Measurements from ENCODE around the gene GDF10.

The GDF10 gene

DNA sequence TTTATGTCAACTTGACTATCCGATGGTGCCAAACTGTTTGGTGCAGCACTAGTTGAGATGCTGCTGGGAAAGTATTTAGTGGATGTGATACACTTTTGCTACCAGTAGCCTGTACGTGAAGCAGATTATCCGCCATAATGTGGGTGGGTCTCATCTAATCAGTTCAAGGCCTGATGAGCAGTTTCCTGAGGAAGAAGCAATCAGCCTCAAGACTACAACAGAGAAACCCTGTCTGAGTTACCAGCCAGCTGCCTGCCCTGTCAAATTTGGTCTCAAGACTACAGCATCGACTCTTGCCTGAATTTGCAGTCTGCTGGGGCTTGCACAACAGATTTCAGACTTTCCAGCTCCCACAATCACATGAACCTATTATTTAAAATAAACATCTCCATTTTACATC is 37.3 kb downstream of the GDF10 start:
- no peak for DNase-seq

DNA sequence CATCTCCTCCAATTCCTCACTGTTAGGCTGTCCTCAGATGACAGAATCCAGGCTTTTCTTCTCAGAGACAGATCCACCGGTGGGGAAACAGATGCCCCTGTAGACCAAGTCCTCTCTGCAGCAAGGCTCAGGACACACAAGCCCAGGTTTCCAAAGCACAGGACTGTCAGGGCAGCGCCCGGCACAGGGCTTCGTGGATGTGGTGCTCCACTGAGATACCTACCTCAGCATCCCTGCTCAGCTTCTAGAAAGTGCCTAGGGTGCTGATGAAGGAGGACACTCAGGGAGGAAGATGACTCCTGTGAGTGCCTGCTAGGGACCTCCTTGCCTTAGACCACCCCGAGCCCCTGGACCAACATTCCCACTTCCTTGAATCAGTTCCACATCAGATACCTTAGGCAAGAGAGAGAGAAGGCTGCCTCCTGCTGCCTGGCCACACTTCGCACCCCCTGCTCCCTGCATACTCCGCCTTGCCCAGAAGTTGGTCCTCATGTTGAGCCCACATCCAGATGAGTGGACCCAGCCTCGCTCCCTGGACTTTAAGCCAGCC is 39.3 kb downstream of the GDF10 start:
- no peak for DNase-seq

DNA sequence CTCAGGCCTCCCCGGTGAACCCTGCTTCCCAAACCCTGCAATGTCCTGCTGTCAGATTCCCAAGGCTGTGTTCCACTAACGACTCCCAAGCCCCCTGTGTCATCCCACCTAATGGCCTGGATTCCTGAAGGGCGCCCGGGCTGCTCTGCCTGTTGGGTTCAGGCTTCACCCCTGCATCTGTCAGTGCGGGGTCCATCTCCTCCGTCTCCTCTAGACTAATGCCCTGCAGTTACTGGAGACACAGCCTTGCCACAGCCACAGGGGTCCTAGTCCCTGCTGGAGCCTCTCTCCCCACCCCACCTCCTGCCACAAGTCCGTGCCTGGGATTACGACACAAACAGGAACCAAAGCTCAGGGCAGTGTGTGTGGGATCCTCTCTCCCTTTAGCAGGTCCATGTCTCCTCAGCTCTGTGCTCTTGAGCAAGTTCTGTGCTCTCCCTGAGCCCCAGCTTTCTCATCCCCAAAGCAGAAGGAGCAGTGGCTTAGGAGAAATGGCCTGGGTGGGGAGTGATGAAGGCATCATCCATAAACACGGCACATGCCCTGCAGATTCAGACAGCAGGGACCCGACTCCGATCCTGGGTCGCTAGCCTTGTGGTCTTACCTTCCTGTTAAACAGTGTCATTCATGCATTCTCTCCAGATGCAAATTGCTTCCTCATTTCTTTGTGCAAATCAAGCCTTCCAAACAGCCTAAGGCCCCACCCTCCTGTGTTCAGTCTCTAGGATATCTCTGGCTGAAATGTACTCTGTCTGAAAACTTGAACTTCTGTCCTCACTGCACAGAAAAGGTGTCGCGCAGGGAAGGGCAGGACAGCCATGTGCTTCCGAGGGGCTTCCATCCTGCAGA is 40.0 kb downstream of the GDF10 start:
- DNase-seq, result no peak

DNA sequence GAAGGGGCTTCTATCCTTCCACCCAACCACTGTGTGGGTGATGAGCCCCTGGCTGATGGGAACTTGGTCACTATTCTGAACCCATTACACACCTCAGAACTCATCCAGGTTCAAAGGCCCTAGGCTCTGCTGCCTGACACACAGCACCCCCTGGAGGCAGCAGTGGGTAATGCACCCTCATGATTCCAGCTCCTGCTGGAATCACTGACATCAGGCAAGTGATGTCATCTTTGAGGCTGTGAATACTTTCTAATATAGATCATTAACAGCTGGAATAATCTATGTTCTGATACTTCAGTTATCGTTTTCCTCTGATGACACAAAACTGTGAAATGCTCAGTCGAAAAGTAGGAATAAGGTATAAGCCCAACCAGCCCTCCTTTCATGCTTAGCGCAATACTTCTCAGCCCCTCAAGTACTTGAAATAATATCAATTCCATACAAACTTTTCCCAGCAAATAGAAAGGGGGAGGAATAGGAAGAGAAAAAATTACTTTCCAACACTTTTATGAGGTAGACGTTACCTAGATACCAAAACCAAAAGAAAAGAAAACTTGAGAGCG is 40.7 kb downstream of the GDF10 start:
- DNase-seq, result peak; percentile 57 to 76 (median 68)

DNA sequence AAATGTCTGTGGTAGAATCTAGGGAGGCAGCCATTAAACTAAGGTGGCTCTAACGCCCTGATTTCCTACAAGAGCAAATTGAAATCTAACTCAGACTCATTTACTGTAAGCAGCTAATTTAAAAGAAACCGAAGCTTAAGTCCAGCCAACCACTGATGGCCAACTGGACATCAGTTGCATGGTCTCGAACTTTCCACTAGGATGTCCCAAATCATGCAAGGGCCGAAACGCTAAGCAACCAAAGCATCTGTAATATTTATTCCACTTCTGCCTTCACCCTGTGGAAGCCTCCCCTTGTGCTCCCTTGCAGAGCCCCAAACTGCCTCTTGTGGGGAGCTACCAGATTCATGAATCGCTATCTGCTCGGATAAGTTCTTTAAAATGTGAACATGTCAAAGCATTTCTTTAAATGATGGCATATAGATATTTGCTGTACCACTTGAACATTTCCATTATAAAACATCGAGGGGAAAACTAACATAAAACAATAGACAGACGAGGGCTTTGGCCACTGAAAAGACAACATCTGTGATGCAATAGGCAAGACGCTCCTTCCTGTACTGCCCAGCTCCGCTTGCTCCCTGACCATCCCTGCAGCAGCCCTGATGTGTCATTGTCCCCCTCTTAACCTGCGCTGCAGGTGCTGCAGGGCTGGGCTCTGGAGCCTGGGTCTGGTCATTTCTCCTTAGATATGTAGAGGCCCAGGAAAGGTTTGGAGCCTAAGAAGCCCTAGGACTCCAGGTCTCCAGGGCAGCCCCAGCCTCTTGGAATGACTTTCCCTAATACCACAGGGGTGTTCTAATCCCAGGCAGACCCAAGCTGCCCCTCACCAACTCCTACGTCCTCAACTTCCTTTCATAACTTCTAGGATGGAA is 45.2 kb downstream of the GDF10 start:
- DNase-seq, result no peak

DNA sequence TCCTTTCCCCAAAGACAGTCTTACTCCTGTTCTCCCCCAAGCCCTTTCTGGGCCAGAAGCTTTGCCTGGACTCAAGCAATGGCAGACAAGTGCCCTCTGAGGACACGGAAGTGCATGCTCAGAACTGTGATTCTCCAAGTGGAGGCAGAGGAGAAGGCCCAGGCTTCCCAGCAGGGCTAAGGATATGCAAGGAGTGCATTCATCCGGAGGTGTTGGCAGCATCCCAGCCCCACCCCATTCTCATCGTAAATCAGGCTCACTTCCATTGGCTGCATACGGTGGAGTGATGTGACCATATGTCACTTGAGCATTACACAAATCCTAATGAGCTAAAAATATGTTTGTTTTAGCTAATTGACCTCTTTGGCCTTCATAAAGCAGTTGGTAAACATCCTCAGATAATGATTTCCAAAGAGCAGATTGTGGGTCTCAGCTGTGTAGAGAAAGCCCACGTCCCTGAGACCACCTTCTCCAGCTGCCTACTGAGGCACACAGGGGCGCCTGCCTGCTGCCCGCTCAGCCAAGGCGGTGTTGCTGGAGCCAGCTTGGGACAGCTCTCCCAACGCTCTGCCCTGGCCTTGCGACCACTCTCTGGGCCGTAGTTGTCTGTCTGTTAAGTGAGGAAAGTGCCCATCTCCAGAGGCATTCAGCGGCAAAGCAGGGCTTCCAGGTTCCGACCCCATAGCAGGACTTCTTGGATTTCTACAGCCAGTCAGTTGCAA is 46.7 kb downstream of the GDF10 start:
- no peak for DNase-seq

DNA sequence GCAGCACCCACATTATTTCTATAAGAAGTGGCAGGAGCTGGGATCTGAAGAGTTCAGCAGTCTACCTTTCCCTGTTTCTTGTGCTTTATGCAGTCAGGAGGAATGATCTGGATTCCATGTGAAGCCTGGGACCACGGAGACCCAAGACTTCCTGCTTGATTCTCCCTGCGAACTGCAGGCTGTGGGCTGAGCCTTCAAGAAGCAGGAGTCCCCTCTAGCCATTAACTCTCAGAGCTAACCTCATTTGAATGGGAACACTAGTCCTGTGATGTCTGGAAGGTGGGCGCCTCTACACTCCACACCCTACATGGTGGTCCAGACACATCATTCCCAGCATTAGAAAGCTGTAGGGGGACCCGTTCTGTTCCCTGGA is 47.3 kb downstream of the GDF10 start:
- DNase-seq, result no peak

DNA sequence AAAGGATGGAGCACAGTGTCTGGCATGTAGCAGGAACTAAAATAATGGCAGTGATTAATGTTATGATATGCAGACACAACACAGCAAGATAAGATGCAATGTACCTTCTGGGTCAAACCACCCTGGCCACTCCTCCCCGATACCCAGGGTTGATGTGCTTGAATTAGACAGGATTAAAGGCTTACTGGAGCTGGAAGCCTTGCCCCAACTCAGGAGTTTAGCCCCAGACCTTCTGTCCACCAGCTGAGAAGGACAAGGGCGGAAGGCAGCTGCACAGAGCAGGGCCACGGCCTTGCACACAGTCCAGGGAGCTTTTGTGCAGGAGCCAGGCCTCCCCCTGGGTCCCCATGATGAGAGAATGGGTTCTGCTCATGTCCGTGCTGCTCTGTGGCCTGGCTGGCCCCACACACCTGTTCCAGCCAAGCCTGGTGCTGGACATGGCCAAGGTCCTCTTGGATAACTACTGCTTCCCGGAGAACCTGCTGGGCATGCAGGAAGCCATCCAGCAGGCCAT is 48.2 kb downstream of the GDF10 start, which contains the start of gene RBP3:
Gene RBP3, plus strand, starts transcription at position 226 of the 514 bp plus-strand sequence. Its CDS starts 122 bp downstream, at position 348.
- DNase-seq, result no peak

DNA sequence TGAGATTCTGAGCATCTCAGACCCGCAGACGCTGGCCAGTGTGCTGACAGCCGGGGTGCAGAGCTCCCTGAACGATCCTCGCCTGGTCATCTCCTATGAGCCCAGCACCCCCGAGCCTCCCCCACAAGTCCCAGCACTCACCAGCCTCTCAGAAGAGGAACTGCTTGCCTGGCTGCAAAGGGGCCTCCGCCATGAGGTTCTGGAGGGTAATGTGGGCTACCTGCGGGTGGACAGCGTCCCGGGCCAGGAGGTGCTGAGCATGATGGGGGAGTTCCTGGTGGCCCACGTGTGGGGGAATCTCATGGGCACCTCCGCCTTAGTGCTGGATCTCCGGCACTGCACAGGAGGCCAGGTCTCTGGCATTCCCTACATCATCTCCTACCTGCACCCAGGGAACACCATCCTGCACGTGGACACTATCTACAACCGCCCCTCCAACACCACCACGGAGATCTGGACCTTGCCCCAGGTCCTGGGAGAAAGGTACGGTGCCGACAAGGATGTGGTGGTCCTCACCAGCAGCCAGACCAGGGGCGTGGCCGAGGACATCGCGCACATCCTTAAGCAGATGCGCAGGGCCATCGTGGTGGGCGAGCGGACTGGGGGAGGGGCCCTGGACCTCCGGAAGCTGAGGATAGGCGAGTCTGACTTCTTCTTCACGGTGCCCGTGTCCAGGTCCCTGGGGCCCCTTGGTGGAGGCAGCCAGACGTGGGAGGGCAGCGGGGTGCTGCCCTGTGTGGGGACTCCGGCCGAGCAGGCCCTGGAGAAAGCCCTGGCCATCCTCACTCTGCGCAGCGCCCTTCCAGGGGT is 48.9 kb downstream of the GDF10 start:
- no peak for DNase-seq

DNA sequence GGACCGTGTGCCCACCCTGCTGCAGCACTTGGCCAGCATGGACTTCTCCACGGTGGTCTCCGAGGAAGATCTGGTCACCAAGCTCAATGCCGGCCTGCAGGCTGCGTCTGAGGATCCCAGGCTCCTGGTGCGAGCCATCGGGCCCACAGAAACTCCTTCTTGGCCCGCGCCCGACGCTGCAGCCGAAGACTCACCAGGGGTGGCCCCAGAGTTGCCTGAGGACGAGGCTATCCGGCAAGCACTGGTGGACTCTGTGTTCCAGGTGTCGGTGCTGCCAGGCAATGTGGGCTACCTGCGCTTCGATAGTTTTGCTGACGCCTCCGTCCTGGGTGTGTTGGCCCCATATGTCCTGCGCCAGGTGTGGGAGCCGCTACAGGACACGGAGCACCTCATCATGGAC is 49.5 kb downstream of the GDF10 start:
- DNase-seq, result no peak

DNA sequence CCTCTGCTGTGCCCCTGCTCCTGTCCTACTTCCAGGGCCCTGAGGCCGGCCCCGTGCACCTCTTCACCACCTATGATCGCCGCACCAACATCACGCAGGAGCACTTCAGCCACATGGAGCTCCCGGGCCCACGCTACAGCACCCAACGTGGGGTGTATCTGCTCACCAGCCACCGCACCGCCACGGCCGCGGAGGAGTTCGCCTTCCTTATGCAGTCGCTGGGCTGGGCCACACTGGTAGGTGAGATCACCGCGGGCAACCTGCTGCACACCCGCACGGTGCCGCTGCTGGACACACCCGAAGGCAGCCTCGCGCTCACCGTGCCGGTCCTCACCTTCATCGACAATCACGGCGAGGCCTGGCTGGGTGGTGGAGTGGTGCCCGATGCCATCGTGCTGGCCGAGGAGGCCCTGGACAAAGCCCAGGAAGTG is 50.0 kb downstream of the GDF10 start:
- DNase-seq, result no peak

DNA sequence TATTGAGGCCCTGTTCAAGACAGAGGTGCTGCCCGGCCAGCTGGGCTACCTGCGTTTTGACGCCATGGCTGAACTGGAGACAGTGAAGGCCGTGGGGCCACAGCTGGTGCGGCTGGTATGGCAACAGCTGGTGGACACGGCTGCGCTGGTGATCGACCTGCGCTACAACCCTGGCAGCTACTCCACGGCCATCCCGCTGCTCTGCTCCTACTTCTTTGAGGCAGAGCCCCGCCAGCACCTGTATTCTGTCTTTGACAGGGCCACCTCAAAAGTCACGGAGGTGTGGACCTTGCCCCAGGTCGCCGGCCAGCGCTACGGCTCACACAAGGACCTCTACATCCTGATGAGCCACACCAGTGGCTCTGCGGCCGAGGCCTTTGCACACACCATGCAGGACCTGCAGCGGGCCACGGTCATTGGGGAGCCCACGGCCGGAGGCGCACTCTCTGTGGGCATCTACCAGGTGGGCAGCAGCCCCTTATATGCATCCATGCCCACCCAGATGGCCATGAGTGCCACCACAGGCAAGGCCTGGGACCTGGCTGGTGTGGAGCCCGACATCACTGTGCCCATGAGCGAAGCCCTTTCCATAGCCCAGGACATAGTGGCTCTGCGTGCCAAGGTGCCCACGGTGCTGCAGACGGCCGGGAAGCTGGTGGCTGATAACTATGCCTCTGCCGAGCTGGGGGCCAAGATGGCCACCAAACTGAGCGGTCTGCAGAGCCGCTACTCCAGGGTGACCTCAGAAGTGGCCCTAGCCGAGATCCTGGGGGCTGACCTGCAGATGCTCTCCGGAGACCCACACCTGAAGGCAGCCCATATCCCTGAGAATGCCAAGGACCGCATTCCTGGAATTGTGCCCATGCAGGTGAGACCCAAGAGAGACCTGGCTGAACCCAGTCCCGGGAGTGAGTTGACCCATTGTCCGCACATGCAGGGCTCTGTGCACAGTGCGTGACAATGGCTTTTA is 51.0 kb downstream of the GDF10 start:
- no peak for DNase-seq

DNA sequence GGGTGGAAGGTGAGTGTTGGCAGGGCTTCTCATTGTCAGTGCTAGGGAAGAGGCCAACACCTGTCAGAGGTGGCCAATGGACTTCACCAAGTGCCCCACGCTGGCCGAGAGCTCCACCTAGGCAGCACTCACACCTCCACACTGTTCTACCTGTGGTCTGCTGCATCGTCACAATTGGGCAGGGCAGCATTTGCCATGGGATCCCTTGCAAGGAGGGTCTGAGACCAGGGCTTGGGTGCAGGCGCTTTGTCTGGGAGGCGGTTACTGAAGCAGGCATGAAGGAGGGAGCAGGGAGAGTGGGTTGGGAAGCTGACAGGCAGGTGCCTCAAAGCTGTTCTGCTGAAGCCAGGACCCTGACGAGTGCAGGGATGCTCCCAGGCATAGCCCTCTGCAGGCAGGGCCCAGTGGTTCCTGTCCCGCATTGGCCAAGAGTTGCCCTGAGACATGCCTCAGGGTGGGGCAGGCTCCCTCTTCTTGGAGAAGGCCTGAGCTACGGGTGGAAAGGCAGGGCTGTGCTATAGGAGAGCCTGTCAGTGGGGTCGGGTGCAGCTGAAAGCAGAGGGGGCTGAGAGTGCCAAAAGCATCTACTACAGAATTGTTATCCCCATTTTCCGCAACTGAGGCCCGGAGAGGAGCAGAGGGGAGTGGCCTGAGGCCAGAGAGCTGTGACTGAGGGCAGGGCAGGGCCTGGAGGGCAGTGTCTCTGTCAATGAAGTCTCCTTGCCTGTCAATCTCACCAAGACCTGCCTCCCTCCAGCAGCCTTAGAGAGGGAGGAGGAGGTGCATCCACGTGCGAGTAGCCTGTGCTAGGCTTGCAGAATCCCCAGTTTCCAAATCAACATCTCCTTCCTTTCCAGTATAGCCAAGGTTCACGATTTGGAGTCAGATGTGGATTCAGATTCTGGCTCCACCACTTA is 52.2 kb downstream of the GDF10 start:
- no peak for DNase-seq

DNA sequence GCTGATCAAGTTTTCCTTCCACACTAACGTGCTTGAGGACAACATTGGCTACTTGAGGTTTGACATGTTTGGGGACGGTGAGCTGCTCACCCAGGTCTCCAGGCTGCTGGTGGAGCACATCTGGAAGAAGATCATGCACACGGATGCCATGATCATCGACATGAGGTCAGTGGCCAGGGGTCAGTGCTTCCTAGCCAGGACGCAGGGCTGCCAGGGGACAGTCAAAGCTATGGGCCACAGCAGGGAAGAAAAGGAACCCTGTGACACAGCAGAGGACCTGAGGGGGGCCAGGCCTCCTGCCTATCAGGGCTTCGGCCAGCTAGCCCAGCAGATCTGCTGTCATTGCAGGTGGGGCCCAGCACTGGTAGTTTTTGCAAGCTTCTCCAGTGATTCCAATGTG is 53.4 kb downstream of the GDF10 start:
- DNase-seq, result no peak

DNA sequence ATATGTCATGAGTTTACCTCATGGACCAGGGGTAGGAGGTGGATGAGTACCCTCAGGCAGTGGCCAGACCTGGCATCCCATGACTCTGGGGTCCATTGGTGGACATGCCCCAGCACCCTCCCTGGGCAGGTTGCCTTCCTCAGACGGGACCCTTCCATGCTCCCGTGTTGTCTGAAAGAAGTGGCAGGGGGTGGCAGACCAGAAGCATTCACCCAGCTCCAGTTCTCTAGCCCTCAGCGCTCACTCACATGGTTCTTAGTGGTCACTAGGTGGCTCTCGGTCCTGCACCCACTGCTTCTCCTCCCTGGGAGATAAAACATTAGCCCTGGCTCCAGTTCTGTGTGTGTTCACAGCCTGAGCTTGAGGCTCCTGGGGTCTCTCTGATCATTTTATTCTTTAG is 54.2 kb downstream of the GDF10 start:
- DNase-seq, result no peak

DNA sequence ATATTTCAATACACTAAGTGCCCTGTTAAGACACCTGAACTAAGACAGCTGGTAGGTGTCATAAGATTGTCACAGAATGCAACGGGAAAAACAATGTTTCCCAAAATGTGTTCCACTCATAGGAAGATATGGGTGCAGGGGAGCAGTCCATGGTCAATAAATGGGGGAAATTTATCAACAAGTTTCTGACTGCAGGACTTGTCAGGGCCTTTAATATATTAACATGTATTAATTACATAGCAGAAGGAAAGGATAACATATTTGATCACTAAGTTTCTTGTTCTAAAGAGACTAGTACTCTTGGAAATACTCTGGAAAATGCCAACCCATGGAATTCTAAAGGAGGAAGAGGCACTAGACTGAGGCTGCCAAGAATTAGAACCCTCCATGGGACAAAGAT is 54.9 kb downstream of the GDF10 start:
- no peak for DNase-seq

DNA sequence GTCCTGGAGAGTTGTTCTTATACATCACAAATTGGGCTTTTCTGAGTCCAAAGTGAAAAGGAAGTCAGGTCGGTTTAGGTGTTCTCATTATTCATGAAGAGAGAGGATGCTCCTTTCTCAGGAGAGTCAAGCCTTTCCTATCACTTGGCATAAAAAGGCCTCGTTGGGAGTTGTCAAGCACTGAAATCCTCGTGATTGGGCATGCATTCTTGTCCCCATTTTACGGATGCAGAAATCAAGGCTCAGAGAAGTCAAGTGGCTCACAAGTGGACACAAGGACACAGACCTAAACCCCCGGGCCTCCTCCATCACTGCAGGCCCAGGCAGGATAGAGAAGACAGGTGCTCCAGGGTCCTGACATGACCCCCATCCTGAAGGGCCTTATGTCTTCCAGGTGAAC is 56.7 kb downstream of the GDF10 start:
- no peak for DNase-seq

DNA sequence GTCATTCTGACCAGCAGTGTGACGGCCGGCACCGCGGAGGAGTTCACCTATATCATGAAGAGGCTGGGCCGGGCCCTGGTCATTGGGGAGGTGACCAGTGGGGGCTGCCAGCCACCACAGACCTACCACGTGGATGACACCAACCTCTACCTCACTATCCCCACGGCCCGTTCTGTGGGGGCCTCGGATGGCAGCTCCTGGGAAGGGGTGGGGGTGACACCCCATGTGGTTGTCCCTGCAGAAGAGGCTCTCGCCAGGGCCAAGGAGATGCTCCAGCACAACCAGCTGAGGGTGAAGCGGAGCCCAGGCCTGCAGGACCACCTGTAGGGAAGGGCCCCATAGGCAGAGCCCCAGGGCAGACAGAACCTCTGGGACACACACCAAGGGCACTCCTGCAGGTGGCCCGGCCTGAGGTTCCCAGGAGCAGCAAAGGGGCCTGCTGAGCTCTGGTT is 57.2 kb downstream of the GDF10 start:
- no peak for DNase-seq

DNA sequence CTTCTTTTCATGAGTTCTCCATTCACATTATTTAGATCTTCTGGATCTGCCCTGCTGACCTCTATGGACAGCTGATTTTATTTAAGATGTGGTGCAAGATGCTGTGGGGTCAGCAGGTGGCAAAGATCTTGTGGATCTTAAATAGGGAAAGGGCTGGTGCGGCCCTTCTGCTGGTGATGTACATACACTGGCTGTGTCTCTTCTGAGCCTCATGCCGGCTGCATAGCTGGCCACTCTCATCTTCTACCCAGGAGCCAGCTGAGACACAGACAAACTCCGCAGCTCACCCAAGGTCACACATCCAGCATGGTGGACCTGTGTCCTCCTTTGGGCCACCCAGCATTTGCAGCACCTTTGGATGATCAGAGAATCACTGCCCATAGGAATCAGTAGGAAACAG is 57.9 kb downstream of the GDF10 start:
- DNase-seq, result no peak

Measured in activated naive CD4-positive, alpha-beta T cell (primary cell).